ENCODE results near the gene MAP3K4. TPM values are rescaled to one million over a fixed set of nuclear protein-coding genes. Genes with fewer than 3 reads are reported as not detected.

MAP3K4 gene
- total RNA-seq, 1 experiment from 2014 or later: 37.1 TPM

DNA sequence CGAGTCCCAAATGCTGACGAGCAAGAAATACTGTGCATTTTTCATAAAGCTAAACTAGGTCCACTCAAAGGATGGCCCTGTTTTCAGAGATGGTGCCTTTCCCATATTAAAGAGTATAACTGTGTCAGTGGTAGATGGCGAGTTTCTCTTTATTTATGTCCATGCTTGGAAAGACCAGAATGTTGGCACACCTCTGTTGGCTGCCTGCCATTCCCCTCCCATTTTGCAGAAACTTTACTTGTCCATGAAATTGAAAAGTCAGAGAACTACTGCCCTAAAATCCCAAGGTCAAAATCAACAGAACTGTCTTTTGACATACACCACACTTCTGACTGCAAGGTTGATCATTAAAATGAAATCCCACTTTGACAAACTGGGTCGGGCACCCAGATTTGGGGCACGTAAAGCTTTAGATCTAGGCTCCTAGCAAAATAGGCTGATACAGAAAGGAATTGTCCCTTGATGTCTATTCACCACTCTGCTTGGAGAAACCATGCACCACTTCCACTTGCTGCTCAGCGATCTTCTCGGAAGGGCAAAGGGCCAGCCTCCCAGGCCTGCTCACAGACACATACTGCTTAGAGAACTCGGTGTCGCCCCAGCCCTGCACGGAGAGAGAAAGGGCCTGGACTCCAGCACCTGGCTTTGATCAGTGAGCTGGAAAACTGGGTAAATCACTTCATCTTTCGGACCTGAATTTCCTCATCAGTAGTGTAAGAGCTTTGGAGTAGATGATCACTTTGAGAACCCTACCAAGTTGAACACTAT is 152.3 kb downstream of the MAP3K4 start:
- no peaks in the 10 kb centered on the region for H3K9me3 ChIP-seq (ENCODE audit: low read depth, low read length, poor library complexity, severe bottlenecking)
- H3K4me1 ChIP-seq (ENCODE audit: insufficient read depth, low read length, poor library complexity, severe bottlenecking): peaks cover 6% of the 10 kb centered on the region
- no peak for DNase-seq (ENCODE audit: low spot score)
- H3K27ac ChIP-seq (ENCODE audit: low read depth, low read length, poor library complexity, severe bottlenecking): no peak overlapping the region
- ChIA-PET POLR2A (ENCODE audit: low non-redundant PET) (no interaction called here), CTCF (no interaction called here)
- no peak overlapping the region for H3K4me3 ChIP-seq (ENCODE audit: low read depth, low read length, poor library complexity, severe bottlenecking)
- no peak for TF ChIP-seq EZH2 (IDR thresholded peaks at IDR 0.05; ENCODE audit: borderline replicate concordance, low read depth, low read length, poor library complexity, severe bottlenecking)
- TF ChIP-seq, protein P1, sequence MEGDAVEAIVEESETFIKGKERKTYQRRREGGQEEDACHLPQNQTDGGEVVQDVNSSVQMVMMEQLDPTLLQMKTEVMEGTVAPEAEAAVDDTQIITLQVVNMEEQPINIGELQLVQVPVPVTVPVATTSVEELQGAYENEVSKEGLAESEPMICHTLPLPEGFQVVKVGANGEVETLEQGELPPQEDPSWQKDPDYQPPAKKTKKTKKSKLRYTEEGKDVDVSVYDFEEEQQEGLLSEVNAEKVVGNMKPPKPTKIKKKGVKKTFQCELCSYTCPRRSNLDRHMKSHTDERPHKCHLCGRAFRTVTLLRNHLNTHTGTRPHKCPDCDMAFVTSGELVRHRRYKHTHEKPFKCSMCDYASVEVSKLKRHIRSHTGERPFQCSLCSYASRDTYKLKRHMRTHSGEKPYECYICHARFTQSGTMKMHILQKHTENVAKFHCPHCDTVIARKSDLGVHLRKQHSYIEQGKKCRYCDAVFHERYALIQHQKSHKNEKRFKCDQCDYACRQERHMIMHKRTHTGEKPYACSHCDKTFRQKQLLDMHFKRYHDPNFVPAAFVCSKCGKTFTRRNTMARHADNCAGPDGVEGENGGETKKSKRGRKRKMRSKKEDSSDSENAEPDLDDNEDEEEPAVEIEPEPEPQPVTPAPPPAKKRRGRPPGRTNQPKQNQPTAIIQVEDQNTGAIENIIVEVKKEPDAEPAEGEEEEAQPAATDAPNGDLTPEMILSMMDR (conservative IDR thresholded peaks at IDR 0.05; ENCODE audit: low read depth, low read length): no peak
- no peaks in the 10 kb centered on the region for H3K27me3 ChIP-seq (replicated peaks; ENCODE audit: insufficient read depth, low read depth, low read length, poor library complexity)
- H3K36me3 ChIP-seq (ENCODE audit: insufficient read depth, low read length, poor library complexity, severe bottlenecking): no peaks in the 10 kb centered on the region
- no TSS peak for BruUV-seq (replicated peaks)
- intact Hi-C loops (cut with micrococcal nuclease; ENCODE audit: unreplicated experiment): loop anchor here (10.0 kb wide), 1 partner anchor 209 kb away; no protein-coding TSS in a partner anchor

GRCh38 chr6:161150136-161150535 is 158.6 kb downstream of the MAP3K4 start:
- no peaks in the 10 kb centered on the region for H3K36me3 ChIP-seq (ENCODE audit: insufficient read depth, low read length, poor library complexity, severe bottlenecking)

GRCh38 chr6:161150566-161150965 is 159.0 kb downstream of the MAP3K4 start:
- no peak for DNase-seq (ENCODE audit: low spot score)
- ChIA-PET POLR2A (ENCODE audit: low non-redundant PET) (no interaction called here), CTCF (interaction anchor here (0.9 to 1.1 kb wide), 2 partner anchors 220 to 223 kb away, joined by 3 read pairs; no protein-coding TSS in a partner anchor)
- H3K4me3 ChIP-seq (ENCODE audit: low read depth, low read length, poor library complexity, severe bottlenecking): no peak overlapping the region
- intact Hi-C loops (cut with micrococcal nuclease; ENCODE audit: unreplicated experiment): loop anchor here (5.0 kb wide), 1 partner anchor 222 kb away; no protein-coding TSS in a partner anchor
- no peaks in the 10 kb centered on the region for H3K36me3 ChIP-seq (ENCODE audit: insufficient read depth, low read length, poor library complexity, severe bottlenecking)
- H3K9me3 ChIP-seq (ENCODE audit: low read depth, low read length, poor library complexity, severe bottlenecking): no peaks in the 10 kb centered on the region
- no TSS peak for BruUV-seq (replicated peaks)
- no peaks in the 10 kb centered on the region for H3K27me3 ChIP-seq (replicated peaks; ENCODE audit: insufficient read depth, low read depth, low read length, poor library complexity)
- H3K27ac ChIP-seq (ENCODE audit: low read depth, low read length, poor library complexity, severe bottlenecking): no peak overlapping the region
- H3K4me1 ChIP-seq (ENCODE audit: insufficient read depth, low read length, poor library complexity, severe bottlenecking): no peaks in the 10 kb centered on the region
- TF ChIP-seq, protein P1 (conservative IDR thresholded peaks at IDR 0.05; ENCODE audit: low read depth, low read length): no peak
- no peak for TF ChIP-seq EZH2 (IDR thresholded peaks at IDR 0.05; ENCODE audit: borderline replicate concordance, low read depth, low read length, poor library complexity, severe bottlenecking)

More at GRCh38 chr6:161150136-161150535, 158.6 kb downstream of the MAP3K4 start:
- no peak for DNase-seq (ENCODE audit: low spot score)
- TF ChIP-seq, protein P1 (conservative IDR thresholded peaks at IDR 0.05; ENCODE audit: low read depth, low read length): no peak
- TF ChIP-seq EZH2 (IDR thresholded peaks at IDR 0.05; ENCODE audit: borderline replicate concordance, low read depth, low read length, poor library complexity, severe bottlenecking): no peak
- no peaks in the 10 kb centered on the region for H3K27me3 ChIP-seq (replicated peaks; ENCODE audit: insufficient read depth, low read depth, low read length, poor library complexity)
- H3K4me1 ChIP-seq (ENCODE audit: insufficient read depth, low read length, poor library complexity, severe bottlenecking): no peaks in the 10 kb centered on the region
- no peaks in the 10 kb centered on the region for H3K9me3 ChIP-seq (ENCODE audit: low read depth, low read length, poor library complexity, severe bottlenecking)
- no peak overlapping the region for H3K4me3 ChIP-seq (ENCODE audit: low read depth, low read length, poor library complexity, severe bottlenecking)
- intact Hi-C loops (cut with micrococcal nuclease; ENCODE audit: unreplicated experiment): loop anchor here (5.0 kb wide), 1 partner anchor 222 kb away; no protein-coding TSS in a partner anchor
- BruUV-seq (replicated peaks): no TSS peak
- CTCF ChIA-PET: interaction anchor here (0.9 to 1.1 kb wide), 2 partner anchors 221 to 224 kb away, joined by 3 read pairs; no protein-coding TSS in a partner anchor
- POLR2A ChIA-PET (ENCODE audit: low non-redundant PET): no interaction called here
- no peak overlapping the region for H3K27ac ChIP-seq (ENCODE audit: low read depth, low read length, poor library complexity, severe bottlenecking)

Data from A673 (cell line).